SJCRH30 (cell line): ENCODE data around the gene HOPX. TPM values are rescaled to one million over a fixed set of nuclear protein-coding genes. Genes with fewer than 3 reads are reported as not detected.
"Not testable (repeated sequence)": the region's sequence is repeated elsewhere in the genome, so short reads cannot be mapped to it uniquely, and the experiment has no call there.

Source experiments
- DNase-seq, 2 experiments: peaks; one replicate each; pipeline ENCODE4 v3.0.0-alpha.2; 2015 to 2020
- H3K27ac ChIP-seq: fragments of 250-450 bp; sonication (Bioruptor Pico); 2 replicates; pipeline ENCODE4 v1.5.1; 2020; ENCODE audit warnings: mild to moderate bottlenecking, moderate library complexity
- H3K27me3 ChIP-seq: fragments of 250-450 bp; sonication (Bioruptor Pico); 2 replicates; pipeline ENCODE4 v1.5.1; 2020; ENCODE audit warnings: mild to moderate bottlenecking, moderate library complexity
- H3K36me3 ChIP-seq: fragments of 250-450 bp; sonication (Bioruptor Pico); 2 replicates; pipeline ENCODE4 v1.5.1; 2020; ENCODE audit warnings: mild to moderate bottlenecking, moderate library complexity
- H3K4me1 ChIP-seq: fragments of 250-450 bp; sonication (Bioruptor Pico); 2 replicates; pipeline ENCODE4 v1.5.1; 2020; ENCODE audit warnings: mild to moderate bottlenecking, moderate library complexity
- H3K4me3 ChIP-seq: fragments of 250-450 bp; sonication (Bioruptor Pico); 2 replicates; pipeline ENCODE4 v1.5.1; 2020; ENCODE audit warnings: mild to moderate bottlenecking, moderate library complexity
- H3K9me3 ChIP-seq: fragments of 250-450 bp; sonication (Bioruptor Pico); replicated peaks from 2 replicates; pipeline ENCODE4 v1.5.1; 2020; ENCODE audit warnings: mild to moderate bottlenecking, moderate library complexity
- total RNA-seq: library from RNA; depleted of rRNA; stranded (reverse); fragments of >200 nt; shearing (Covaris generic); gene quantifications from 2 replicates; pipeline ENCODE4 v1.2.3, GENCODE V29; 2014

The HOPX gene
- total RNA-seq, 1 experiment from 2014 or later: not detected

DNA sequence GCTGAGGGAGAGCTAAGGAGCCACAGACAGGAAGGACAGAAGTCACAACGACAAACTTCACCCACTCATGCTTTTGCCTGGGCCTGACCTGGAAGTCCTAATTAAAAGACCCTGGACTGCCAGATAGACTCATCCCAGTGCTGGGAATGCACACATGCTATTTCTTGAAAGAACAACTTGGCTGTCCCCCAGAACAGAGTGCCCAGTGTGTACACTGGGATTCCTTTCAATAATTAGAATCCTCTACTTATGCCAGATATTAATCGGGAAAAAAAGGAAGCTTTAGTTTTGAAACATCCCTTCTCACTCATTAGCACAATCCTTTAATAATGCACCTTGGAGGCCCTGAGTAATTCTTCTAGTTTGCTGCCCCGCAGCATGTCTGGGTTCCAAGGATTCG is 3.4 kb downstream of the HOPX start:
- no peak overlapping the region for H3K4me3 ChIP-seq
- H3K27me3 ChIP-seq: peaks cover 9% of the 10 kb centered on the region; the same call in 1 of the 2 replicates
- H3K27ac ChIP-seq: no peak overlapping the region
- no peaks in the 10 kb centered on the region for H3K36me3 ChIP-seq
- no peak for DNase-seq
- H3K9me3 ChIP-seq: no peaks in the 10 kb centered on the region
- no peaks in the 10 kb centered on the region for H3K4me1 ChIP-seq

DNA sequence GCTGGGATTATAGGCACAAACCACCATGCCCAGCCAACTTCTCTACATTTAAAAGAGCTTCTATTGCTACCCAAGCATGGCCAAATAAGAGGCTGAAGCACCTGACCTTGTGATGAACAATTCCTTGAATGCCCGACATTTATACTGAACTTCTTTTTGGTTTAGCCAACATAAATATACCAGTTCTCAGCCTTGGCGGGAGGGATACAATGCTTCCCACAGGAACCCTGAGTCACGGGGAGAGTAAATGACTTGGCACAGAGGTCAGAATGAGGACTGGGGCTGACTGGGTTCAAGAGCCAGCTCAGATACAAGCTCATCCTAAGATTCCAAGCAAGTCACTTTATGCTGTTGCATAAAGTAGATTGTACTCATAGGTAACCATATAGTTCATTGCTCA is 6.1 kb downstream of the HOPX start:
- Histone ChIP-seq H3K27ac (no peak overlapping the region), H3K4me1 (no peaks in the 10 kb centered on the region), H3K36me3 (no peaks in the 10 kb centered on the region), H3K27me3 (0 out of 2 replicates have a peak, but pooled peaks cover 4% of the 10 kb centered on the region), H3K9me3 (no peaks in the 10 kb centered on the region), H3K4me3 (no peak overlapping the region)
- no peak for DNase-seq

DNA sequence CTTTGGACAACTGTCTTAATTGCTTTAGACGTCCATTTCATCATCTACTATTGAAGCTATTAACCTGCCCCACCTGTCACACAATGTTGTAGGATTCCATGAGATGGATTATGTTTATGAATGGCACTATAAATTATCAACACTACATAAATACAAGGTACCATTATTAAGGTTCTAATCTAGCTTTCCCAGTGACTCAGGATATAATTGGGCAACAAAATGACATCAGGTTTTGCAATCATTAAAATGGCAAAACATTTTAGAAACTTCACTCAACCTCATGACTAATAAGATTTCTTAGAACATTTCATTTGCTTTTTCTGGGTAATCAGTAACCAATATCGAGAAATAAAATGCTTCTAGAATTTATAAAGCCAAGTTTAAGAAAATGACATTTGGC is 9.2 kb downstream of the HOPX start:
- Histone ChIP-seq H3K9me3 (no peaks in the 10 kb centered on the region), H3K4me3 (no peak overlapping the region), H3K36me3 (no peaks in the 10 kb centered on the region), H3K4me1 (no peaks in the 10 kb centered on the region), H3K27me3 (0 out of 2 replicates have a peak, but pooled peaks cover 4% of the 10 kb centered on the region), H3K27ac (no peak overlapping the region)
- DNase-seq: no peak

DNA sequence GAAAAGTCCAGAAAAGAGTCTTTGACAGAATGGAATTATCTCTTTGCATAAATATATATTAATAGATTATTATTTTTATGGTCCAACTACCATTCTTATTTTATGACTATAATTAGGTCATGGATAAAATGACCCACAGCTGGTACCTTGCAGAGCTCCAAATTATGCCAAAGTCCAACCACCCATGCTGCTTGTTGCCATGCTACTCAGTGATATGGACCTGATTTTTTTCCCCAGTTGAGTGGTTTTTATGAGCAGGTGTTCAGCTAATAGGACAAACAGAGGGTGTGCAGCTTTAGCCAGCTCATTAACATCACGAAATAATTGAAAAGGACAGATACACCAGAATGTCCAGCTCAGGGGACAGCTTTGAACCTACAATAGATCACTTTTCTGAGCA is 9.7 kb downstream of the HOPX start:
- H3K4me3 ChIP-seq: no peak overlapping the region
- no peaks in the 10 kb centered on the region for H3K4me1 ChIP-seq
- H3K27me3 ChIP-seq: 0 out of 2 replicates have a peak, but pooled peaks cover 4% of the 10 kb centered on the region
- H3K9me3 ChIP-seq: no peaks in the 10 kb centered on the region
- H3K36me3 ChIP-seq: no peaks in the 10 kb centered on the region
- no peak overlapping the region for H3K27ac ChIP-seq
- no peak for DNase-seq

DNA sequence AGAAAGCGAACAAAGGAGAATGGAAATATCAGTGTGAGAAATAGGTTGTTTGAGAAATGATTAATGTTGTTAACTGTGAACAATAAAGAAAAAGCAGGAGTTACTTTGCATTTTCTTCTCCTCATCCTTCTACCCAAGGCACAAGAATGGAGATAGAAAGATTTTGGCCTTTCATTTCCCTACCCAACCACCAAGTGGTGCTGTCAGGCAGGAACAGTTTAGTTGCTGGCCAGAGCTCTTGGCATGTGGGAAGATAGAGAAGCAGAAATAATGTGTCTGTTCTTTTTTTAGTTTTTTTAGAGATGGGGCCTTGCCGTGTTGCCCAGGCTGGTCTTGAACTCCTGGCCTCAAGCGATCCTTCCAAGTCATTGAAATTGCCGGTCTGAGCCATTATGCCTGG is 12.8 kb downstream of the HOPX start:
- no peak overlapping the region for H3K27ac ChIP-seq
- DNase-seq: peak in 1 of 2 experiments; percentile 38
- no peaks in the 10 kb centered on the region for H3K27me3 ChIP-seq
- no peaks in the 10 kb centered on the region for H3K36me3 ChIP-seq
- no peak overlapping the region for H3K4me3 ChIP-seq
- H3K9me3 ChIP-seq: no peaks in the 10 kb centered on the region
- H3K4me1 ChIP-seq: no peaks in the 10 kb centered on the region

DNA sequence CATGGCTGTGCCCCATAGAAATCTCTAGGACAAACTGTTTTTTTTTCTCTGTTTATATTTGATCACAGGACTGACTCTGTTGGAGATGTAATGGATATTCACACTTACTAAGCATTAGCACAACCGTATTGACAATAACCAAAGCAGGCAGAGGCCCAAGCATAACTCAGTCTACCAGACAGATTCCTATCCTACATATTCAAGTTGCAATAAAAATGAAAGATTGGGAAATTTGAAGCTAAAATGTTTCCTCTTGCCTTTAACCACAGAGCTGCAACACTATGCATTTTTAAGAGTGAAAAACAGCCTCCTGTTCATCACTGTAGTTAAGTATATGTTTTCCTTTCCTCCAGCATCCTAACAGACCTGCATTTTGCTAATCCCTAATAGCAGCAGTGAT is 13.7 kb downstream of the HOPX start:
- not testable (repeated sequence) for H3K36me3 ChIP-seq, DNase-seq, H3K4me1 ChIP-seq, H3K27ac ChIP-seq, H3K27me3 ChIP-seq, H3K4me3 ChIP-seq, H3K9me3 ChIP-seq

DNA sequence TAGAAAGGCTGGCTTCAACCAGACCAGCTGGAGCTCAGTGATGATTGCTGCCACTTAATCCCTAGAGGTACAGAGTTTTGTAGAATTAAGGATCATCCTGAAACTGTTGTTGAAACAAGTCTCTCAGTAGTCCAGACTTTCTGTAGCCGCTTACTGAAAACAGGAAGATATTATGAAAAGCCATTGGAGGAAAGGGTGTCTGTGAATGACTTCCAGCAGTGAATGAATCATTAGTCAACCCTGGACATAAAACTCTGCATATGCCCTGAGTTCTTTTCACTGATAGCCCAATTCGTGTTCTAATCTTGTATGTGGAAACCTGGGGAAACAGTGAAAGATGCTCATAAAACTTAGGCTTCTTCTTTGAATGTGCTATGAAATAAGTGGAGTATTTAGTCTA is 14.8 kb downstream of the HOPX start:
- no peak for DNase-seq

DNA sequence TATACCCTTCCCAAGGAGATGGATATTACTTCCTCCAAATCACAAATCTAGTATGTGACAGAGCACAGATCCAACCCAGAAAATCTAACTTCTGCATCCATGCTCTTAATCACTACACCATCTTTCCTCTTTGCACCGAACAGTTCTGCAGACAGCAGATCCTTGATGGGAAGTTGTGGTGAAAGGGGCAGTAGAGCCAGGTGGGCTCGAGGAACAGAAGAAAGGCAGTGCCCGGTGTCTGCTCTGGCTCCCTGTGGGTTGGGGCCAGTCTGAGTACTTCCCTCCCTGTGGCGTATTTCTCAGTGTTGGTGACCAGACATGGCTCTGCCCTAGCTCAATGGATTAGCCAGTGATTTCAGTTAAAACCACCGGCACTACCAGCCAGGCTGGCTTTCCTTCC is 15.3 kb downstream of the HOPX start:
- H3K36me3 ChIP-seq: no peaks in the 10 kb centered on the region
- H3K4me1 ChIP-seq: no peaks in the 10 kb centered on the region
- no peak overlapping the region for H3K27ac ChIP-seq
- H3K4me3 ChIP-seq: no peak overlapping the region
- H3K27me3 ChIP-seq: no peaks in the 10 kb centered on the region
- DNase-seq: no peak
- no peaks in the 10 kb centered on the region for H3K9me3 ChIP-seq

More for the DNA sequence above, 14.8 kb downstream of the HOPX start:
- Histone ChIP-seq H3K27me3 (no peaks in the 10 kb centered on the region), H3K4me3 (no peak overlapping the region), H3K27ac (no peak overlapping the region), H3K9me3 (no peaks in the 10 kb centered on the region), H3K36me3 (no peaks in the 10 kb centered on the region), H3K4me1 (no peaks in the 10 kb centered on the region)

DNA sequence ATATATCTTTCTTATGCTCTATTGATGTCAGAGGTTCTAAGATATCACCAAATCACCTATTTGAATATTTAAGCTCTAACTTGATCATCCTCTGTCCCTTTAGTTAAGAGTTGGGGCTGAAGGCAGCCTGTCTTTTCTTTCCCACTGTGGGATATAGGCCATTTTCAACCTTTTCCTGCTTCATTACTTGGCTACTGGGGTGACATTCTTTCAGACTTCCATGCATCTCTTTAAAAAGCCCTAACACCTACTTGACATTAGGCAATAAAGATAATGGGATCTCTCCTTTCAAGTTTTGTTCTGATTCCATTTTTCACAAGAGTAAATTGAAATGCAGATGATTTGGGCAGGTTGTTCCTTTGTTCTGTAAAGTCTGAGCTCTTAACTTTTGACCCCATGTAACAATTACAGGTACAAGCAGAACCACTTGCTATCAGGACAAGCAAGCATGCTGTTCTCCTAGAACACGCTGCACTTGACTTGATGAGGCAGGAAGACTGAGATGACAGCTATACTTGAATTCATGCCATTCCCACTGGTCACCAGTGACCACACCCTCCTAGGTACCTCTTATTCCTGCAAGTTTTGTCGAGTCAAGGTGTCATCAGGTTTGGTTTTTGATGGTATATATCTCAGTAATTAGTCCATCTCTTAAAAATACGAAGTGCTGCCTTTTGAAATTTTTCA is 18.2 kb downstream of the HOPX start:
- H3K9me3 ChIP-seq: no peaks in the 10 kb centered on the region
- no peaks in the 10 kb centered on the region for H3K4me1 ChIP-seq
- H3K27me3 ChIP-seq: 0 out of 2 replicates have a peak, but pooled peaks cover 2% of the 10 kb centered on the region
- H3K36me3 ChIP-seq: no peaks in the 10 kb centered on the region
- no peak overlapping the region for H3K4me3 ChIP-seq
- no peak overlapping the region for H3K27ac ChIP-seq
- no peak for DNase-seq

DNA sequence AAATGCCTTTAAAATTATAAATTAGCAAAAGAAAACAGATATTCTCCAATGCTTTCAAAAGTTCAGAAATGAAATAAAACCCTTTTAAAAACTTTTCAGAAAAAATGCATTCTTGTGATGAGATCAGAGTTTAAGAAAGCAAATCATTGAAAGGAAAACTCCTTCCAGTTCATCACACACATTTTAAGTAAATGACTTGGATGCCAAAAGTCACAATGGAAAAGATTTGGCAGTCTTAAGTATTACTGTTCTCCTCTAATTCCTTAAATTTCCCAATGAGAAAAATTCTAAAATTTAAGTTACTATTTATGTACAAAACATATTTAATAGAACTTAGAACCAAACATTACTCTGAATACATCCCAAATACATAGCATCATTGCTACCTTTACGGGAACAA is 21.1 kb downstream of the HOPX start:
- 0 out of 2 replicates have a peak, but pooled peaks cover 6% of the 10 kb centered on the region for H3K27me3 ChIP-seq
- no peak overlapping the region for H3K4me3 ChIP-seq
- no peaks in the 10 kb centered on the region for H3K36me3 ChIP-seq
- no peak for DNase-seq
- no peak overlapping the region for H3K27ac ChIP-seq
- no peaks in the 10 kb centered on the region for H3K9me3 ChIP-seq
- no peaks in the 10 kb centered on the region for H3K4me1 ChIP-seq

DNA sequence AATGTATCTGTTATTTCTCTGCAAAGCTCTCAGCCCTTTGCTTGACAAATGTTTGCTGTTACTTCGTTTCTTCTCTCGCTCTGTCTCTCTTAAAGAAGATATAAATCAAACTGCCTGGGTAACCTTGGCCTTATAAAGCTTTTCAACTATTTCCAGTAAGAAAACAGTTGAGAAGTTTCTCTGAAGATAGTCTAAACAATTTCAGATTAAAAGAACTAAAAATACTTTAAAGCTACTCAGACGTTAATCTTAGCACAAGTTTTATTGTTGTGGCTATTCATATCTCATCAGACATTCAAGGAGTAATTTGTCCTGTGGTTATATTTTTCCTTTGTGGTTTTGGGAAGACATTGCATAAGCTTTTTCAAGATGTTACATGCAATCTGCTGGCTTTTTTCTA is 22.6 kb downstream of the HOPX start:
- Histone ChIP-seq H3K27me3 (0 out of 2 replicates have a peak, but pooled peaks cover 6% of the 10 kb centered on the region), H3K4me3 (no peak overlapping the region), H3K4me1 (no peaks in the 10 kb centered on the region), H3K9me3 (no peaks in the 10 kb centered on the region; the same call in 1 of the 2 replicates), H3K27ac (no peak overlapping the region), H3K36me3 (no peaks in the 10 kb centered on the region)
- no peak for DNase-seq

DNA sequence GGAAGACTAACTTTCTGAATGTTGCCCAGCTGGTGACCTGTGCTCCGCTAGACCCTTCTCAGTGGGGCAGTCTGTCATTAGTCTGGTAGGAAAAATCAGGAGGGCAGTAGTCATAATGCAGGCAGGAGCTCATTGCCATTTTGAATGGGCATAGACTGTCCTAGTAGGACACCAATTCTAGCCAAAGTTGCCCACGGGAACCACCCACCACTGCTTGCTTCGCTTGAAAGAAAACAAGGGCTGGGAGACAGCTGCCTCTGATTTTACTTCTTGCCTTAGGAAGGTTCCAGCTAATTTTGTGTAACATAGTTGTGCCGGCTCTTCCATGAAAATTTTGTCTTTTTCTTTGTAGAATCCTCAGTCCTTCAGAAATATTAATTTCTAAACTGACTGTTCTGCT is 23.3 kb downstream of the HOPX start:
- 0 out of 2 replicates have a peak, but pooled peaks cover 6% of the 10 kb centered on the region for H3K27me3 ChIP-seq
- H3K4me3 ChIP-seq: no peak overlapping the region
- no peak for DNase-seq

DNA sequence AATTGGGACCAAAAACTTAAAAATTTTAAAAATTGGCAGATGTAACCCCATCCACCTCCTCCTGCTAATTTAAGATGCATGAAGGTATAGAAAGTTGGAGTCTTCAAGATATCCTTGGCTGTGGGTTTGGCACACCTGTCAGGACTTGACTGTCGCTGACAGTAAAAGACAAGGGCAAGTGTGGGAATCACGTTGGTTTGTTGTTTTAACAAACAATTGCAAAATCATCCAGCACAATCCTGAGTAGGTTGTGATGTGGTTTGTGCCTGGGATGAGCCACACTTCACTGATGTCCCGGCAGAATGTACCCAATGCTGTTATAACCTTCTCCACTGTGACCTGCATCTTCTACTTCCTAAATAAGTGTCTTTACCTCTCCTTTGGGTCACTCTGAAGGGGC is 24.0 kb downstream of the HOPX start:
- DNase-seq: no peak
- no peaks in the 10 kb centered on the region; the same call in 1 of the 2 replicates for H3K9me3 ChIP-seq
- H3K27me3 ChIP-seq: 0 out of 2 replicates have a peak, but pooled peaks cover 6% of the 10 kb centered on the region
- no peak overlapping the region for H3K4me3 ChIP-seq
- H3K4me1 ChIP-seq: no peaks in the 10 kb centered on the region
- no peaks in the 10 kb centered on the region for H3K36me3 ChIP-seq
- H3K27ac ChIP-seq: no peak overlapping the region

More for the DNA sequence above, 23.3 kb downstream of the HOPX start:
- Histone ChIP-seq H3K9me3 (no peaks in the 10 kb centered on the region; the same call in 1 of the 2 replicates), H3K27ac (no peak overlapping the region), H3K36me3 (no peaks in the 10 kb centered on the region), H3K4me1 (no peaks in the 10 kb centered on the region)

DNA sequence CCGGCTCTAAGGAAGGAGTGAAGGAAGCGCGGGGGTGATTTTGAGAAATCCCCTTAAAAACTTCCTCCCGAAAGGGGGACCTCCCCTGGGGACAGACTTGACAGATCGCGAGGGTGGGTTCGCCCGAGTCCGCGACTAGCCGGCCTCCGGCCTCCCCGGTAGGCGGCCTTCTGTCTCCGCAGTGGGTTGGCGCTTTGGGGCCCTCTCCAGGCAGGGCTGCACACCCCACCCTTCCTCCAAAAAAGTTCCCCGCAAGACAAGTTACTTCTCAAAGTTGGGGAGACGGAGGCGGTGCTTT is 24.8 kb downstream of the HOPX start:
- no peak for DNase-seq
- Histone ChIP-seq H3K4me3 (no peak overlapping the region), H3K36me3 (no peaks in the 10 kb centered on the region), H3K9me3 (no peaks in the 10 kb centered on the region; the same call in 1 of the 2 replicates), H3K27me3 (0 out of 2 replicates have a peak, but pooled peaks cover 6% of the 10 kb centered on the region), H3K4me1 (no peaks in the 10 kb centered on the region), H3K27ac (no peak overlapping the region)

DNA sequence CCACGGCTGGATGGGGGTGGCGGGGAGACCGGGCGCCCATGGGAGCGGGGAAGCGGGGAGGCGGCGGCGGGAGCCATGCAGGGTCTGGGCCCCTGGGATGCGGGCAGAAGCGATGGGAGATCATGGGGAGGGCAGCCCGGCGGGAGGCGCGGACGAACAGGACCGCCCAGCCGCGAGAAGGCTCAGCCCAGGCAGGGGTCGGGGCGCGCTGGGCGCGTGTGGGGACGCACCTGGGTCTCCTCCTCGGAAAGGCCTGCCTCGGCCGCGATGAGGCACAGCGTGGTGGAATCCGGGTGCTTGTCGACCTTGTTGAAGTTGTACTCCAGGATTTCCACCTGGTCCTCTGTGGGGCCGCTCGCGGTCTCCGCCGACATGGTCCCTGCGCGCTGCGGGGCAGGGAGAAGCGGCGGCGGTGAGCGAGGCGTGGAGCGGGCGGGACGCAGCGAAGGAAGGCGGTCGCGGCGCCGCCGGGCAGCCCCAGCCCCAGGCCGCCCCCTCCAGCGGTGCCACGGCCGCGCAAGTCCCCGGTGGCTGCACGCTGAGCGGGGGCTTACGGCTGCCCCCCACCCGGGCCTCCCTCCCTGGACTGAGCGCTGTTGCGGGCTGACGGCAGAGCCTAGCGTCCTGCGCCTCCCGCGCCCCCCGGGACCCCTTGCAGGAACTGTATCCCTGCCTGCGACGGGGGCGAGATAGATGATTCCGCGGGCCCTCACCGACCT is 25.3 kb downstream of the HOPX start:
- Histone ChIP-seq H3K27ac (no peak overlapping the region), H3K27me3 (0 out of 2 replicates have a peak, but pooled peaks cover 6% of the 10 kb centered on the region), H3K36me3 (no peaks in the 10 kb centered on the region), H3K9me3 (no peaks in the 10 kb centered on the region; the same call in 1 of the 2 replicates), H3K4me3 (no peak overlapping the region), H3K4me1 (no peaks in the 10 kb centered on the region)
- no peak for DNase-seq
